ENCODE data around the gene KCNMA1. TPM values are rescaled to one million over a fixed set of nuclear protein-coding genes. Genes with fewer than 3 reads are reported as not detected.
"Not testable (repeated sequence)": the region's sequence is repeated elsewhere in the genome, so short reads cannot be mapped to it uniquely, and the experiment has no call there.

KCNMA1 gene
- total RNA-seq, 1 experiment from 2014 or later = 31.3 TPM

DNA sequence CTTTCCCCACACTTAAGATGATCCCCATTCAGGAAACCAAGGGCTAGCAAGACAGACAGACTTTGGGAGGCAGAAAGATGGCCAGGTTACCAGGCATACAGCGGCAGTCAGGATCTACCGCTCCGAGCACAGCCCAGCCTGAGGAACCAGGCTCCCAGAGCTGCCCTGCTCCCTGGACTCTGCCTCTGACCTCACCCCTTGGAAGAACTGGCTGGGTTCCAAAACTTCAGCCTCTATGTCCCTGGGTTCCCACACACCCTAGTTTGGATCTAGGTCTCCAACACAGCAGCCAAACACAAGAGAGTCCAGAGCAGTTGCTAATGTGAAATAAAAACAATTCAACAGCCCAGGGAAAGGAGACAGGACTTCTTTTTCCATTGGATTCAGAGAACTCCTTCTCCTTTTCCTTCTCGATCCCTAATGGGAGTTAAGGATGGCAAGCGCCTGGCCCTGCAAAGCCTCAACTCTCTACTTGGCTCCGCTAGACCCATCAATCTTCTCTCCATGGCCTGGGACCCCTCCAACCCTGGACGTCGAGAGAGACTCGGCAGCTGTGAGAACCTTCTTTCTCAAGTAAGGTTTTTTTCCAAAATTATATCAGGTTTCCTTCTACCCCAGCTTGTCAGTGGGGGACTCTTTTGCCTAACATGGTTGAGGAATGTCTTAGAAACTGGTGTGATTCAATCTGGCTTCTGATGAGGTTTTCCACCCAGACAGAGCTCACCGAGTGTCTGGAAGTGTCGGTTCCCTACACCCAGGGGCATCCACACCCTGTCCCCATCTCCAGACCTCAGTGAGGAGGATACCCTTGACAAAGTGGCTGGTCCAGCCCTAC lies 219.6 kb downstream of the KCNMA1 start:
- H3K4me3 ChIP-seq (ENCODE audit: low read length) = no peak overlapping the region
- no peak overlapping the region for H3K9ac ChIP-seq (ENCODE audit: low read length)
- 0 out of 2 replicates have a peak, but pooled peaks cover 4% of the 10 kb centered on the region for H4K20me1 ChIP-seq (ENCODE audit: insufficient read depth, low read depth, low read length)
- H3K79me2 ChIP-seq (ENCODE audit: low read length) = no peaks in the 10 kb centered on the region
- H3K4me2 ChIP-seq (ENCODE audit: low read depth, low read length, poor library complexity, severe bottlenecking) = no peak overlapping the region
- no peaks in the 10 kb centered on the region for H3K9me2 ChIP-seq (replicated peaks; ENCODE audit: insufficient read depth, low read length)
- no peak for DNase-seq
- no peak overlapping the region for H3K27ac ChIP-seq (ENCODE audit: low read length)
- no peaks in the 10 kb centered on the region for H3K9me3 ChIP-seq (ENCODE audit: low read length)
- H2AFZ ChIP-seq (ENCODE audit: low read length) = no peak overlapping the region
- H3K36me3 ChIP-seq (ENCODE audit: insufficient read depth, low read length) = no peaks in the 10 kb centered on the region
- no peaks in the 10 kb centered on the region for H3K27me3 ChIP-seq (ENCODE audit: low read length)
- H3K4me1 ChIP-seq (ENCODE audit: low read length) = no peaks in the 10 kb centered on the region

GRCh38 chr10:77417359-77417758 lies 220.2 kb downstream of the KCNMA1 start:
- Histone ChIP-seq H3K27ac (ENCODE audit: low read length) (no peak overlapping the region), H2AFZ (ENCODE audit: low read length) (no peak overlapping the region), H3K27me3 (ENCODE audit: low read length) (no peaks in the 10 kb centered on the region), H3K4me2 (ENCODE audit: low read depth, low read length, poor library complexity, severe bottlenecking) (no peak overlapping the region), H3K79me2 (ENCODE audit: low read length) (no peaks in the 10 kb centered on the region), H4K20me1 (ENCODE audit: insufficient read depth, low read depth, low read length) (0 out of 2 replicates have a peak, but pooled peaks cover 4% of the 10 kb centered on the region), H3K4me1 (ENCODE audit: low read length) (no peaks in the 10 kb centered on the region), H3K9me3 (ENCODE audit: low read length) (no peaks in the 10 kb centered on the region), H3K36me3 (ENCODE audit: insufficient read depth, low read length) (no peaks in the 10 kb centered on the region), H3K4me3 (ENCODE audit: low read length) (no peak overlapping the region), H3K9ac (ENCODE audit: low read length) (no peak overlapping the region), H3K9me2 (replicated peaks; ENCODE audit: insufficient read depth, low read length) (no peaks in the 10 kb centered on the region)
- DNase-seq = no peak

DNA sequence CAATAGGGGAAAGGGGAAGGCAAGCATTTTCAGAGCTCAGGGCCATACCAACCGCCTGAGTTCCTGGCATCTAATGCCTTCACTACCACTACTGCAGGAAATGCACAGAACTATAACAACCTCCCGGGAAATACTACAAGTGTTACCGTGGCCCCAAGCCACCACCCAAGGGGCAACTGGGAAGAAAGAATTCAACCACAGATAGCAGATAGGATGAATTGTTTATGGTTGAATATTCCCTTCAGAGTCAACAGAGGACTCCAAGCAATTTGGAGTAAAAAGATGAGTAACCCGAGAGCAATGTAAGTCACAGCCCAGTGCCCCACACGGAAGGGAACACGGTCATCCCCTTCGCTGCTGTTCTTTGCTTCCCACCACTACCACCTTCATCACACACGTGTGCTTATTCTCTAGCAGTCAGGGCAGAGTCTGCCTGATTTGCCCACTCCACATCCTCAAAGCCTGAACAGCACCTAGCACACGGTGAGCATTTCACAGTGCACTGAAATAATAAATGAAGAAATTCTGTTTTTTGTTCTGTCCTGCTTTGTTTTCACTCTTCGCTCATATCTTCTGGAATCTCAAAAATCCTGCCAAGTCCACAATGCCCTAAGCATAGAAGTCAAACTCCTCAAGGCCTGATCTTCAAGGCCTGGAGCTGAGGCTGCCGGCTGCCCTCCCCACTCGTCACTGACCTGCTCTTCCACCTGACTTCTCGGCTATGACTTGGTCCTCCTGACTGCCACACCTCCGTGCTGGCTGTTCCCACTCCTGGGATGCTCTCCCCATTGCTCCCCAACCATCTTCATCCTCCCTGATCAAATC lies 221.1 kb downstream of the KCNMA1 start:
- Histone ChIP-seq H2AFZ (ENCODE audit: low read length) (no peak overlapping the region), H3K9me3 (ENCODE audit: low read length) (no peaks in the 10 kb centered on the region), H3K9ac (ENCODE audit: low read length) (no peak overlapping the region)

GRCh38 chr10:77415313-77415960 lies 222.2 kb downstream of the KCNMA1 start:
- no peak overlapping the region for H3K4me2 ChIP-seq (ENCODE audit: low read depth, low read length, poor library complexity, severe bottlenecking)

More for the DNA sequence above, 221.1 kb downstream of the KCNMA1 start:
- Histone ChIP-seq H3K36me3 (ENCODE audit: insufficient read depth, low read length) (no peaks in the 10 kb centered on the region), H3K4me2 (ENCODE audit: low read depth, low read length, poor library complexity, severe bottlenecking) (no peak overlapping the region), H4K20me1 (ENCODE audit: insufficient read depth, low read depth, low read length) (peaks cover 9% of the 10 kb centered on the region; the same call in 1 of the 2 replicates), H3K27ac (ENCODE audit: low read length) (no peak overlapping the region), H3K4me3 (ENCODE audit: low read length) (no peak overlapping the region), H3K9me2 (replicated peaks; ENCODE audit: insufficient read depth, low read length) (no peaks in the 10 kb centered on the region), H3K4me1 (ENCODE audit: low read length) (no peaks in the 10 kb centered on the region), H3K27me3 (ENCODE audit: low read length) (no peaks in the 10 kb centered on the region), H3K79me2 (ENCODE audit: low read length) (no peaks in the 10 kb centered on the region)
- no peak for DNase-seq

DNA sequence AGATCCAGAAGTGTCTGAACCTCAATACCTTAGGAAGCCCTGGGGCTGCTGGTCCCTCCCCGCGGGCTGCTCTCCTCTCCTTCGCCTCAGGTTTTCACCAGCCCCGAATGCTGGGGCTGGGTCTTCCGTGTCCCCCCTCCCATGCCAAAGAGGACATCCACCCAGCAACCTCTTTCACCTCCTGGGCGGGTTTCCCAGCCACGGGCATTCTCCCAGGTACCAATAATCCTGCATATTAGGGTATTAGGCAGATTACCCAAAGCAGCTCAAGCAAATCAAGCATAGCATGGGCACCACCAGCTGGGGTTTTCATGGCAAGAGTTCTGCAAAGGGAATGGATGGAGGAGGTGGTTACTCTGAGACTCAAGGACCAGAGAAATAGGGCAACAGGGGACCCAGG lies 224.4 kb downstream of the KCNMA1 start:
- no peak overlapping the region for H3K9ac ChIP-seq (ENCODE audit: low read length)
- no peaks in the 10 kb centered on the region for H3K36me3 ChIP-seq (ENCODE audit: insufficient read depth, low read length)
- no peaks in the 10 kb centered on the region for H3K9me3 ChIP-seq (ENCODE audit: low read length)
- no peaks in the 10 kb centered on the region for H3K27me3 ChIP-seq (ENCODE audit: low read length)
- no peak for DNase-seq
- H2AFZ ChIP-seq (ENCODE audit: low read length) = no peak overlapping the region
- H4K20me1 ChIP-seq (ENCODE audit: insufficient read depth, low read depth, low read length) = peaks cover 23% of the 10 kb centered on the region; the same call in 1 of the 2 replicates
- H3K27ac ChIP-seq (ENCODE audit: low read length) = no peak overlapping the region
- H3K4me3 ChIP-seq (ENCODE audit: low read length) = no peak overlapping the region
- H3K79me2 ChIP-seq (ENCODE audit: low read length) = no peaks in the 10 kb centered on the region
- H3K4me1 ChIP-seq (ENCODE audit: low read length) = no peaks in the 10 kb centered on the region
- no peak overlapping the region for H3K4me2 ChIP-seq (ENCODE audit: low read depth, low read length, poor library complexity, severe bottlenecking)
- no peaks in the 10 kb centered on the region for H3K9me2 ChIP-seq (replicated peaks; ENCODE audit: insufficient read depth, low read length)

More at GRCh38 chr10:77415313-77415960, 222.2 kb downstream of the KCNMA1 start:
- no peak for DNase-seq
- Histone ChIP-seq H2AFZ (ENCODE audit: low read length) (no peak overlapping the region), H4K20me1 (ENCODE audit: insufficient read depth, low read depth, low read length) (peaks cover 9% of the 10 kb centered on the region; the same call in 1 of the 2 replicates), H3K36me3 (ENCODE audit: insufficient read depth, low read length) (no peaks in the 10 kb centered on the region), H3K27ac (ENCODE audit: low read length) (no peak overlapping the region), H3K9me2 (replicated peaks; ENCODE audit: insufficient read depth, low read length) (no peaks in the 10 kb centered on the region), H3K27me3 (ENCODE audit: low read length) (no peaks in the 10 kb centered on the region), H3K4me1 (ENCODE audit: low read length) (no peaks in the 10 kb centered on the region), H3K4me3 (ENCODE audit: low read length) (no peak overlapping the region), H3K9ac (ENCODE audit: low read length) (no peak overlapping the region), H3K79me2 (ENCODE audit: low read length) (no peaks in the 10 kb centered on the region), H3K9me3 (ENCODE audit: low read length) (no peaks in the 10 kb centered on the region)

GRCh38 chr10:77412573-77413133 lies 225.0 kb downstream of the KCNMA1 start:
- H3K4me2 ChIP-seq (ENCODE audit: low read depth, low read length, poor library complexity, severe bottlenecking); H3K9me2 ChIP-seq (replicated peaks; ENCODE audit: insufficient read depth, low read length); H3K9ac ChIP-seq (ENCODE audit: low read length); H3K27ac ChIP-seq (ENCODE audit: low read length); H3K4me3 ChIP-seq (ENCODE audit: low read length); H3K4me1 ChIP-seq (ENCODE audit: low read length); H3K27me3 ChIP-seq (ENCODE audit: low read length); H3K9me3 ChIP-seq (ENCODE audit: low read length); H2AFZ ChIP-seq (ENCODE audit: low read length); DNase-seq; H3K79me2 ChIP-seq (ENCODE audit: low read length); H3K36me3 ChIP-seq (ENCODE audit: insufficient read depth, low read length): not testable (repeated sequence)
- H4K20me1 ChIP-seq (ENCODE audit: insufficient read depth, low read depth, low read length) = peaks cover 23% of the 10 kb centered on the region; the same call in 1 of the 2 replicates

DNA sequence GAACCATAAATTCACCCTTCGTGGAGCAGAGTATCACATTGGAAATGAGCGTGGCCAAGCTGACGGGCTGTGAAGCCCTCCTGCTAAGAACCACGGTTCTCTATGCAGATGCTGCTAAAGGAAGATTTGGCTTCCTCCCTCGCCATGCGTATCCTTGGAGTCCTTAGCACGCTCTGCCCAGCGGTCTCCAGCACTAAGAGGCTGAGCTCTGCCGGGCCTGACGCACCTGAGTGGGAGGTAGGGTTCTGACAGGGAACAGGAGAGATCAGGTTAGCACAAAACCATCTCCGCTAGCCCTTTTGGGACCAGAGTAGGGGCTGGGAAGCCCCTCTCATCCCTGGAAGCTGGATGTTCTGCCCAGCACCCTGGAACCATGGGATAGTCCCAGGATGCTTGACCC lies 225.8 kb downstream of the KCNMA1 start:
- no peaks in the 10 kb centered on the region for H3K79me2 ChIP-seq (ENCODE audit: low read length)
- H3K36me3 ChIP-seq (ENCODE audit: insufficient read depth, low read length) = no peaks in the 10 kb centered on the region
- H3K9ac ChIP-seq (ENCODE audit: low read length) = no peak overlapping the region
- no peaks in the 10 kb centered on the region for H3K9me3 ChIP-seq (ENCODE audit: low read length)
- H3K4me3 ChIP-seq (ENCODE audit: low read length) = no peak overlapping the region
- H3K27me3 ChIP-seq (ENCODE audit: low read length) = no peaks in the 10 kb centered on the region
- H4K20me1 ChIP-seq (ENCODE audit: insufficient read depth, low read depth, low read length) = peaks cover 23% of the 10 kb centered on the region; the same call in 1 of the 2 replicates
- no peaks in the 10 kb centered on the region for H3K4me1 ChIP-seq (ENCODE audit: low read length)
- no peaks in the 10 kb centered on the region for H3K9me2 ChIP-seq (replicated peaks; ENCODE audit: insufficient read depth, low read length)
- no peak for DNase-seq
- H3K4me2 ChIP-seq (ENCODE audit: low read depth, low read length, poor library complexity, severe bottlenecking) = no peak overlapping the region
- no peak overlapping the region for H2AFZ ChIP-seq (ENCODE audit: low read length)
- no peak overlapping the region for H3K27ac ChIP-seq (ENCODE audit: low read length)
